ENCODE results near the gene DLGAP1. TPM values are rescaled to one million over a fixed set of nuclear protein-coding genes. Genes with fewer than 3 reads are reported as not detected.

The DLGAP1 gene
- total and polyA plus RNA-seq, 4 donors = 0.06 to 1.2 (median 0.17) TPM; not detected in 1

GRCh38 chr18:4311136-4311535, 144.0 kb downstream of the DLGAP1 start:
- H3K36me3 ChIP-seq (ENCODE audit: control insufficient read depth in 4 of 4, insufficient read depth in 3 of 4, low read depth in 1 of 4, low read length in 3 of 4) = no peaks in the 10 kb centered on the region
- 70% methylated on average over 1 of the region's 1 CpG for WGBS
- H3K4me3 ChIP-seq (ENCODE audit: low read depth in 1 of 3, low read length in 3 of 3) = no peak overlapping the region
- no peaks in the 10 kb centered on the region for H3K4me1 ChIP-seq (ENCODE audit: control insufficient read depth in 4 of 4, insufficient read depth in 4 of 4, low read length in 3 of 4)
- H3K27ac ChIP-seq (ENCODE audit: low read depth in 1 of 2, low read length in 2 of 2) = no peak overlapping the region
- no peak overlapping the region for H3K9ac ChIP-seq (ENCODE audit: low read depth in 1 of 2, low read length in 2 of 2)
- no peak for DNase-seq (ENCODE audit: low spot score)
- no peaks in the 10 kb centered on the region for H3K9me3 ChIP-seq (ENCODE audit: control insufficient read depth in 4 of 4, low read length in 3 of 4)
- H3K27me3 ChIP-seq (ENCODE audit: control insufficient read depth in 4 of 4, insufficient read depth in 4 of 4, low read length in 3 of 4) = no peaks in the 10 kb centered on the region
- TF ChIP-seq ATF3 (IDR thresholded peaks at IDR 0.05) (no peak), JUND (IDR thresholded peaks at IDR 0.05) (no peak), TAF1 (conservative IDR thresholded peaks at IDR 0.05) (no peak), FOXA1 (IDR thresholded peaks at IDR 0.05) (no peak), HNF4A (conservative IDR thresholded peaks at IDR 0.05) (no peak), RAD21 (IDR thresholded peaks at IDR 0.05) (no peak), NR2F2 (IDR thresholded peaks at IDR 0.05) (no peak), ZBTB33 (IDR thresholded peaks at IDR 0.05) (no peak), FOXA2 (IDR thresholded peaks at IDR 0.05) (no peak), SP1 (IDR thresholded peaks at IDR 0.05) (no peak), YY1 (IDR thresholded peaks at IDR 0.05) (no peak)

GRCh38 chr18:4309227-4309626, 145.9 kb downstream of the DLGAP1 start:
- Histone ChIP-seq H3K36me3 (ENCODE audit: control insufficient read depth in 4 of 4, insufficient read depth in 3 of 4, low read depth in 1 of 4, low read length in 3 of 4) (no peaks in the 10 kb centered on the region), H3K4me3 (ENCODE audit: low read depth in 1 of 3, low read length in 3 of 3) (no peak overlapping the region), H3K27me3 (ENCODE audit: control insufficient read depth in 4 of 4, insufficient read depth in 4 of 4, low read length in 3 of 4) (no peaks in the 10 kb centered on the region), H3K4me1 (ENCODE audit: control insufficient read depth in 4 of 4, insufficient read depth in 4 of 4, low read length in 3 of 4) (no peaks in the 10 kb centered on the region), H3K9me3 (ENCODE audit: control insufficient read depth in 4 of 4, low read length in 3 of 4) (no peaks in the 10 kb centered on the region), H3K27ac (ENCODE audit: low read depth in 1 of 2, low read length in 2 of 2) (no peak overlapping the region), H3K9ac (ENCODE audit: low read depth in 1 of 2, low read length in 2 of 2) (no peak overlapping the region)
- DNase-seq (ENCODE audit: low spot score) = no peak
- WGBS = 83% methylated on average over 5 of the region's 5 CpGs
- TF ChIP-seq JUND (IDR thresholded peaks at IDR 0.05) (no peak), HNF4A (conservative IDR thresholded peaks at IDR 0.05) (no peak), FOXA2 (IDR thresholded peaks at IDR 0.05) (no peak), REST (IDR thresholded peaks at IDR 0.05) (no peak), HNF4G (IDR thresholded peaks at IDR 0.05) (no peak), NR2F2 (IDR thresholded peaks at IDR 0.05) (no peak)

- Histone ChIP-seq H3K4me1 (ENCODE audit: control insufficient read depth in 4 of 4, insufficient read depth in 4 of 4, low read length in 3 of 4) (no peaks in the 10 kb centered on the region), H3K4me3 (ENCODE audit: low read depth in 1 of 3, low read length in 3 of 3) (no peak overlapping the region), H3K9me3 (ENCODE audit: control insufficient read depth in 4 of 4, low read length in 3 of 4) (no peaks in the 10 kb centered on the region), H3K27me3 (ENCODE audit: control insufficient read depth in 4 of 4, insufficient read depth in 4 of 4, low read length in 3 of 4) (no peaks in the 10 kb centered on the region), H3K9ac (ENCODE audit: low read depth in 1 of 2, low read length in 2 of 2) (no peak overlapping the region), H3K36me3 (ENCODE audit: control insufficient read depth in 4 of 4, insufficient read depth in 3 of 4, low read depth in 1 of 4, low read length in 3 of 4) (no peaks in the 10 kb centered on the region), H3K27ac (ENCODE audit: low read depth in 1 of 2, low read length in 2 of 2) (no peak overlapping the region)
- 84% methylated on average over 5 of the region's 5 CpGs for WGBS
- DNase-seq (ENCODE audit: low spot score) = no peak
- TF ChIP-seq HNF4A (conservative IDR thresholded peaks at IDR 0.05) = no peak
- no peak for TF ChIP-seq TAF1 (conservative IDR thresholded peaks at IDR 0.05)
- no peak for TF ChIP-seq MAX (IDR thresholded peaks at IDR 0.05)
- TF ChIP-seq SP1 (IDR thresholded peaks at IDR 0.05) = no peak
- no peak for TF ChIP-seq GABPA (IDR thresholded peaks at IDR 0.05 in 1 of 2, conservative IDR thresholded peaks at IDR 0.05 in 1 of 2)
These were observed 146.5 kb downstream of the DLGAP1 start for GRCh38 chr18:4308576-4308975.

All from liver (tissue), 9 donors.